ENCODE data around the gene PCDHA2. TPM values are rescaled to one million over a fixed set of nuclear protein-coding genes. Genes with fewer than 3 reads are reported as not detected.

Gene PCDHA2
- total RNA-seq, 1 experiment from 2014 or later = 2.4 TPM

Other genes with a start within 250 kb of the PCDHA2 start
- 8.4 to 9.8 TPM (median 8.8 TPM) in 3 replicates for gene EIF4EBP3, start 247.2 kb upstream of the PCDHA2 start, total RNA-seq (2021)
- 34.5 to 37.8 TPM (median 34.6 TPM) in 3 replicates for gene SRA1, start 237.4 kb upstream of the PCDHA2 start, total RNA-seq (2021)
- gene APBB3, start 230.3 kb upstream of the PCDHA2 start, total RNA-seq (2021) = 23.7 to 25.9 TPM (median 25.2 TPM) in 3 replicates
- gene SLC35A4, start 230.0 kb upstream of the PCDHA2 start, total RNA-seq (2021) = 74.7 to 75.7 TPM (median 74.8 TPM) in 3 replicates
- gene CD14, start 161.7 kb upstream of the PCDHA2 start, total RNA-seq (2021) = 0.27 to 0.63 TPM (median 0.53 TPM) in 3 replicates
- gene TMCO6, start 155.4 kb upstream of the PCDHA2 start, total RNA-seq (2021) = 28.7 to 32.6 TPM (median 32.2 TPM) in 3 replicates
- gene NDUFA2, start 147.2 kb upstream of the PCDHA2 start, total RNA-seq (2021) = 74.8 to 81.5 TPM (median 77.7 TPM) in 3 replicates
- gene IK, start 147.0 kb upstream of the PCDHA2 start, total RNA-seq (2021) = 58.5 to 69.2 TPM (median 64.5 TPM) in 3 replicates
- 22.1 to 25.3 TPM (median 23.5 TPM) in 3 replicates for gene WDR55, start 129.9 kb upstream of the PCDHA2 start, total RNA-seq (2021)
- gene DND1, start 121.3 kb upstream of the PCDHA2 start, total RNA-seq (2021) = 2.1 to 3.3 TPM (median 2.9 TPM) in 3 replicates
- gene HARS1, start 103.5 kb upstream of the PCDHA2 start, total RNA-seq (2021) = 51.9 to 55.6 TPM (median 52.5 TPM) in 3 replicates
- gene HARS2, start 103.4 kb upstream of the PCDHA2 start, total RNA-seq (2021) = 26.8 to 28.9 TPM (median 27.7 TPM) in 3 replicates
- gene ZMAT2, start 94.4 kb upstream of the PCDHA2 start, total RNA-seq (2021) = 50.3 to 57.2 TPM (median 54.7 TPM) in 3 replicates
- gene PCDHA1, start 8.7 kb upstream of the PCDHA2 start, total RNA-seq (2021) = 2.2 to 2.7 TPM (median 2.4 TPM) in 3 replicates
- 3.3 to 3.4 TPM (median 3.3 TPM) in 3 replicates for gene PCDHA3, start 6.2 kb downstream of the PCDHA2 start, total RNA-seq (2021)
- 5.4 to 6.3 TPM (median 5.6 TPM) in 3 replicates for gene PCDHA4, start 12.2 kb downstream of the PCDHA2 start, total RNA-seq (2021)
- gene PCDHA5, start 26.8 kb downstream of the PCDHA2 start, total RNA-seq (2021) = 0.85 to 0.94 TPM (median 0.90 TPM) in 3 replicates
- gene PCDHA6, start 33.1 kb downstream of the PCDHA2 start, total RNA-seq (2021) = 2.0 to 2.4 TPM (median 2.4 TPM) in 3 replicates
- 2.3 to 2.7 TPM (median 2.4 TPM) in 3 replicates for gene PCDHA7, start 39.4 kb downstream of the PCDHA2 start, total RNA-seq (2021)
- gene PCDHA8, start 46.3 kb downstream of the PCDHA2 start, total RNA-seq (2021) = 0.85 to 1.3 TPM (median 1.3 TPM) in 3 replicates
- gene PCDHA9, start 53.5 kb downstream of the PCDHA2 start, total RNA-seq (2021) = 1.1 to 1.5 TPM (median 1.4 TPM) in 3 replicates
- 10.8 to 12.0 TPM (median 11.6 TPM) in 3 replicates for gene PCDHA10, start 61.0 kb downstream of the PCDHA2 start, total RNA-seq (2021)
- gene PCDHA11, start 74.1 kb downstream of the PCDHA2 start, total RNA-seq (2021) = 5.8 to 8.7 TPM (median 7.9 TPM) in 3 replicates
- gene PCDHA12, start 80.5 kb downstream of the PCDHA2 start, total RNA-seq (2021) = 9.6 to 10.7 TPM (median 10.1 TPM) in 3 replicates
- 2.4 to 3.8 TPM (median 3.0 TPM) in 3 replicates for gene PCDHA13, start 87.3 kb downstream of the PCDHA2 start, total RNA-seq (2021)
- 8.2 to 8.6 TPM (median 8.4 TPM) in 3 replicates for gene PCDHAC1, start 131.4 kb downstream of the PCDHA2 start, total RNA-seq (2021)
- 6.7 to 11.3 TPM (median 7.9 TPM) in 3 replicates for gene PCDHAC2, start 171.6 kb downstream of the PCDHA2 start, total RNA-seq (2021)

Data from WTC11 (cell line).